Measurements from ENCODE around the gene YIPF5. TPM values are rescaled to one million over a fixed set of nuclear protein-coding genes. Genes with fewer than 3 reads are reported as not detected.

The YIPF5 gene
- total RNA-seq, 1 donor from 2014 or later = 28.0 TPM

DNA sequence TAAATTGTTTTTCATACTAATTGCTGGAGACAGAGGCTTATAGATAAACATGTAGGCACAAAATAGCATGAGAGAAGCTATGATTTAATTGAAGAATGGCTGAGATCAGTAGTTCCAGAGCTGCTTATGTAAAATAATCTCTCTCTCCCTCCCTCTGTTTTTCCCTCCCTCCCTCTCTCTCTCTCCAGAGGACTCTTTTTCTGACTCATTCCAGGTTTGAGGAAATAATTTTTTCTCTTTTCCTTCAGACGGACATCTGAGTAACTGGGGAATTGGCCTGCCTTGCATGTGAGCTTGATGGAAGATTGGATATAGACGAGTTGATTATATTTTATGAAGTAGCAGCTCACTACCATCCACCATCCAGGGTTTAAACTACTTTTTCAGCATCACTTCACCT, 35.7 kb upstream of the YIPF5 start:
- ATAC-seq (ENCODE audit: low read depth) = no peak
- Mint-ChIP-seq H3K4me3 (no peak overlapping the region), H3K9me3 (no peaks in the 10 kb centered on the region), H3K27ac (no peak overlapping the region), H3K27me3 (peaks cover 47% of the 10 kb centered on the region), H3K36me3 (ENCODE audit: low read depth) (no peaks in the 10 kb centered on the region), H3K4me1 (no peaks in the 10 kb centered on the region)
- ChIA-PET CTCF (interaction anchor here (0.6 to 1.2 kb wide), 4 partner anchors 14 to 1924 kb away, joined by 3 to 4 read pairs (median 3); no protein-coding TSS in a partner anchor), POLR2A (no interaction called here)
- no peak for DNase-seq
- TF ChIP-seq, protein P1, sequence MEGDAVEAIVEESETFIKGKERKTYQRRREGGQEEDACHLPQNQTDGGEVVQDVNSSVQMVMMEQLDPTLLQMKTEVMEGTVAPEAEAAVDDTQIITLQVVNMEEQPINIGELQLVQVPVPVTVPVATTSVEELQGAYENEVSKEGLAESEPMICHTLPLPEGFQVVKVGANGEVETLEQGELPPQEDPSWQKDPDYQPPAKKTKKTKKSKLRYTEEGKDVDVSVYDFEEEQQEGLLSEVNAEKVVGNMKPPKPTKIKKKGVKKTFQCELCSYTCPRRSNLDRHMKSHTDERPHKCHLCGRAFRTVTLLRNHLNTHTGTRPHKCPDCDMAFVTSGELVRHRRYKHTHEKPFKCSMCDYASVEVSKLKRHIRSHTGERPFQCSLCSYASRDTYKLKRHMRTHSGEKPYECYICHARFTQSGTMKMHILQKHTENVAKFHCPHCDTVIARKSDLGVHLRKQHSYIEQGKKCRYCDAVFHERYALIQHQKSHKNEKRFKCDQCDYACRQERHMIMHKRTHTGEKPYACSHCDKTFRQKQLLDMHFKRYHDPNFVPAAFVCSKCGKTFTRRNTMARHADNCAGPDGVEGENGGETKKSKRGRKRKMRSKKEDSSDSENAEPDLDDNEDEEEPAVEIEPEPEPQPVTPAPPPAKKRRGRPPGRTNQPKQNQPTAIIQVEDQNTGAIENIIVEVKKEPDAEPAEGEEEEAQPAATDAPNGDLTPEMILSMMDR (IDR thresholded peaks at IDR 0.05) = no peak
- intact Hi-C loops (cut with micrococcal nuclease) = loop anchor here (10.0 kb wide), 1 partner anchor 1679 kb away; no protein-coding TSS in a partner anchor

DNA sequence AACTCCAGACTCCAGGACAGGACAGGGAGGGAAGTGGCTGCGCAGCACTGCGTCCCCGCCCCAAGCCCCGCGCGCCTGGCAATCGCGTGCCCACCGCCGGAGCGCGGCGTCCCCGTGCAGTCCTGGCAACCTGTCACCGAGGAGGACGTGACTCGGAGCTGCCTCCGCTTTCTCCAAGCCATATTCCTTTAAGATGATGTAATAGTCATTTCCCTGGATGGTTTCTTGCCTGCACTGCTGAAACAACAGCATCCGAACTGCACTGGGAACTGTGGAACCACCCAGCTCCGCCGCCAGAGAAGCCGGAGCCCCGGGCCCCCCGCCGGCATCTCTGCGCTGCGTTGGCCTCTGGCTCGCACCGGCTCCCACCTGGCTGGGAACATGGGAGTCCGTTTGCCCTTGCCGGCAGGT, 34.7 kb upstream of the YIPF5 start:
- Mint-ChIP-seq H3K4me3 (no peak overlapping the region), H3K27me3 (peaks cover 47% of the 10 kb centered on the region), H3K9me3 (no peaks in the 10 kb centered on the region), H3K4me1 (no peaks in the 10 kb centered on the region), H3K27ac (no peak overlapping the region), H3K36me3 (ENCODE audit: low read depth) (no peaks in the 10 kb centered on the region)
- ChIA-PET POLR2A (no interaction called here), CTCF (interaction anchor here (1.2 to 1.8 kb wide), 5 partner anchors 9 to 1925 kb away, joined by 3 to 9 read pairs (median 4); no protein-coding TSS in a partner anchor)
- ATAC-seq (ENCODE audit: low read depth) = no peak
- TF ChIP-seq, protein P1 (IDR thresholded peaks at IDR 0.05) = no peak
- intact Hi-C loops (cut with micrococcal nuclease) = loop anchor here (10.0 kb wide), 1 partner anchor 1680 kb away; no protein-coding TSS in a partner anchor
- no peak for DNase-seq

DNA sequence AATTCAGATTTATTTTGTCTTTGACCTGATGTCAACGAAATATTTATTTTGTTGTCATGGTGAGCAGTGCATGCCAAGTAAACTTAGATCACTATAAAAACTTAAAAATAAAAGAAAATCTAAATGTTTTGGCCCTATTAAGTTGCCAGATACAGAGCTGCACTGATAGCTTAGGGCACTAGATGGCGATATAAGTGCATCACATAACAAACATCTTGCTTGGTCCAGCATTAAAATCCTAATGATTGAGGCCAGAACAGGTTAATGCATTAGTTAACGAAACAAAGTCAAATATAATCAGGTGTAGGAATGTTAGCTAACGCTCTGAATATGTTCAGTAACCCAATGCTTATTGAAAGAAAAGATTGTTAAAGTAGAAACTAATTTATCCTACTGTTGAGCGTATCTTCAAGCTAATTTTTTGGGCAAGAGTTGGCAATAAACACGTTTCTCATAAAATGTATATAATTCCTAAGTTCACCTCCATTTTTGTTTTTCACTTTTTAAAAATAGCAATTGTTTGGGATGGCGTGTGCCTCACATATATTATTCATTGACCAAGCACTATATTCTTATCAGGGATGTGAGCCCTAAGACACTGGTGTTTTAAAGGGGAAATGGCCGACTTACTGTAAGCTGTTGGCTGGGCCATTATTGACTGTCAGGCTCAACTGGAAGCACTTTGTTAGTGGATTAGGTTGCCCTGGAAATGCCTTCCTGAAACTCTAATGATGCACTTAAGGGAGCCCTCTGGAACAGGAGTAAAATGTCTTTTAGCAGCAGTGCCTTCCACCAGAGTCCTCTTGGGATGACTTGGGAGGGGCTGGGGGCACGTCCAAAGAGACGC, 33.5 kb upstream of the YIPF5 start:
- POLR2A ChIA-PET = no interaction called here
- Mint-ChIP-seq H3K36me3 (ENCODE audit: low read depth) (no peaks in the 10 kb centered on the region), H3K9me3 (no peaks in the 10 kb centered on the region), H3K4me1 (no peaks in the 10 kb centered on the region), H3K27me3 (peaks cover 51% of the 10 kb centered on the region), H3K27ac (no peak overlapping the region), H3K4me3 (no peak overlapping the region)
- CTCF ChIA-PET = interaction anchor here (0.7 to 1.8 kb wide), 19 partner anchors 8 to 1927 kb away, joined by 3 to 23 read pairs (median 5); no protein-coding TSS in a partner anchor
- intact Hi-C loops (cut with micrococcal nuclease) = loop anchor here (1.0 to 10.0 kb wide), 4 partner anchors 1033 to 1927 kb away; no protein-coding TSS in a partner anchor
- peak; percentile 65 for ATAC-seq (ENCODE audit: low read depth)
- TF ChIP-seq, protein P1 (IDR thresholded peaks at IDR 0.05) = peak; percentile 83
- DNase-seq = no peak

DNA sequence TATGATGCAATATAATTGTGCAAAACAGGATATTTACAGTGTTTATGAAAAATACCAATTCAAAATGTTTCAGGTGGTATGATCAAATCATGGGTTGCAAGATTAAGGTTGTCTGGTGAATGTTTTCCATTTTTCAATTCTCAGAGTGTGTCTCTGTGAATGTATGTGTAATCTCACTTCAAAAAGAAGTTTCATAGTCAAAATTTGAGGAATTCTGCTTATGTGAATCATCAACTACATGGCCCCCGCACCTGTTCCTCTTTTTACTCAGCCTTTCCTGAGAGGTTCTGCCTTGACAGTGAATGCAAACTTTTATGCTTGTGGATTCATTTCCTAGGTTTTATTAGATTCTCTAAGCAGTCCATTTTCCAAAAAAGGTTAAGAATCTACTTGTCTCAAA, 32.3 kb upstream of the YIPF5 start:
- H3K27ac Mint-ChIP-seq = no peak overlapping the region
- no peak for DNase-seq
- no peaks in the 10 kb centered on the region for H3K36me3 Mint-ChIP-seq (ENCODE audit: low read depth)
- no peak overlapping the region for H3K4me3 Mint-ChIP-seq
- ChIA-PET CTCF (interaction anchor here (1.8 kb wide), 1 partner anchor 1928 kb away, joined by 12 read pairs; no protein-coding TSS in a partner anchor), POLR2A (no interaction called here)
- intact Hi-C loops (cut with micrococcal nuclease) = loop anchor here (1.0 to 10.0 kb wide), 4 partner anchors 1035 to 1929 kb away; no protein-coding TSS in a partner anchor
- no peak for ATAC-seq (ENCODE audit: low read depth)
- H3K27me3 Mint-ChIP-seq = peaks cover 48% of the 10 kb centered on the region
- no peaks in the 10 kb centered on the region for H3K9me3 Mint-ChIP-seq
- TF ChIP-seq, protein P1 (IDR thresholded peaks at IDR 0.05) = no peak
- no peaks in the 10 kb centered on the region for H3K4me1 Mint-ChIP-seq

DNA sequence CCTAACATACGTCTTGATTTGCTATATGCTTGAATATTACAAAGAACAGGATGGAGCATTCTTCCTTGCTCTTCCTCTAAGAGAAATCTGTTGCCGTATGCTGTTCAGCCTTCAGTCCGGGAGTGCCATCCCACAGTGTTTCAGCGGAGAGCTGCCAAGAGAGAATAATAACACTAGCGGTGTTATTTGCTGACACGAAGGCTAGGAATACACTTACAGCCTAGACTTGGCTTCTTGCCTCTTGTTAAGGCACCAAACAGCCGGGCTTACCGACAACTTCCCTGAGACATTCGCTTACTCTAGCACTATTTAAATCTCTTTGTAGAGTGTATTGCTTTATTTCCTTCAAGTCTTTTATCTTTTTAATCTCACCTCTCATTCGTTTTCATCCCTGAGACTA, 31.6 kb upstream of the YIPF5 start:
- H3K4me3 Mint-ChIP-seq = no peak overlapping the region
- H3K4me1 Mint-ChIP-seq = no peaks in the 10 kb centered on the region
- peaks cover 42% of the 10 kb centered on the region for H3K27me3 Mint-ChIP-seq
- ChIA-PET CTCF (interaction anchor here (1.1 kb wide), 1 partner anchor 1928 kb away, joined by 3 read pairs; no protein-coding TSS in a partner anchor), POLR2A (no interaction called here)
- H3K27ac Mint-ChIP-seq = no peak overlapping the region
- H3K36me3 Mint-ChIP-seq (ENCODE audit: low read depth) = no peaks in the 10 kb centered on the region
- no peaks in the 10 kb centered on the region for H3K9me3 Mint-ChIP-seq
- DNase-seq (no peak), ATAC-seq (ENCODE audit: low read depth) (no peak)
- TF ChIP-seq, protein P1 (IDR thresholded peaks at IDR 0.05) = no peak
- intact Hi-C loops (cut with micrococcal nuclease) = loop anchor here (5.0 to 10.0 kb wide), 2 partner anchors 1035 to 1683 kb away; no protein-coding TSS in a partner anchor

All from activated B cell treated with CpG ODN at 0.5 μM for 24 hours (primary cell).